D721Med (cell line): ENCODE results near the gene TDP1.

Experiments
- DNase-seq: peaks from one replicate; pipeline ENCODE4 v3.0.0; 2011; ENCODE audit warnings: low spot score; ENCODE audit not compliant: insufficient read length
- FAIRE-seq: peaks from 2 replicates; lab custom pipeline; 2011; peaks lifted over from hg19 to GRCh38; lab: Jason Lieb, UNC
- TF ChIP-seq, protein P1 (sequence below): IDR thresholded peaks from 2 replicates; pipeline ENCODE4 v1.5.1; 2012; ENCODE audit warnings: mild to moderate bottlenecking, control low read depth; ENCODE audit not compliant: insufficient read depth; ENCODE audit errors: missing control alignments

Gene TDP1

DNA sequence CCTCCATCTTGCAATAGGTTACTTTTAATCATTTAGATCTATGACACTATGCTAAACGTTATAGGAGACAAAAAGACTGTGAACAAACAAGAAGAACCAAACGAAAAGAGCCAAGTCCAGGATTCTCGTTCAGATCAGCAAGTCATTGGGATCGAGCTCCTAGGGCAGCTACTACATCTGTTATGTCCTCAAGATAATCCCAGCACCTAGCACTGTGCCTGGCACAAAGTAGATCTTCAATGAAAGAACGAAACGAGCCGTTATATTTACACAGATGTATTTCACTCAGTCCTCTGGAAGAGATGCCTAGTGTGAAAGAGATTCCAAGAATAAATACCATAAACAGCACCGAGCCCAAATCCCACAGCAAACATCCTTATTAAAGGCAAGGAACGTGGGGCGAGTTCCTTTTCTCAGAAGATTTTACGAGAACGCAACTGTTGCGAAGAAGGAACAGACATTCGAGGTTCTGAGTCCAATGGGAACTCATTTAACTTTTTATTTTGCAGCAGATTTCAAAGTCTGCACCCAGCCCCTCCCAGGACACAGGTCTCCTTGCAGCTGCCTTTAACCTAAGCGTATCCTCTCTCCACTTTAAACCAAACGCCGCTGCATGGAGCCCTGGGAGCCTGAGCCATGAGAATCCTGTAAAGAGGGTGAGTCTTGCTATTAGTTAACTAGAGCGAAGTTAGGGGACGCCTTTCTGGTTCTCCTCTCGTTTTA is 544 bp upstream of the TDP1 start:
- no peak for FAIRE-seq
- DNase-seq: no peak
- TF ChIP-seq, protein P1, sequence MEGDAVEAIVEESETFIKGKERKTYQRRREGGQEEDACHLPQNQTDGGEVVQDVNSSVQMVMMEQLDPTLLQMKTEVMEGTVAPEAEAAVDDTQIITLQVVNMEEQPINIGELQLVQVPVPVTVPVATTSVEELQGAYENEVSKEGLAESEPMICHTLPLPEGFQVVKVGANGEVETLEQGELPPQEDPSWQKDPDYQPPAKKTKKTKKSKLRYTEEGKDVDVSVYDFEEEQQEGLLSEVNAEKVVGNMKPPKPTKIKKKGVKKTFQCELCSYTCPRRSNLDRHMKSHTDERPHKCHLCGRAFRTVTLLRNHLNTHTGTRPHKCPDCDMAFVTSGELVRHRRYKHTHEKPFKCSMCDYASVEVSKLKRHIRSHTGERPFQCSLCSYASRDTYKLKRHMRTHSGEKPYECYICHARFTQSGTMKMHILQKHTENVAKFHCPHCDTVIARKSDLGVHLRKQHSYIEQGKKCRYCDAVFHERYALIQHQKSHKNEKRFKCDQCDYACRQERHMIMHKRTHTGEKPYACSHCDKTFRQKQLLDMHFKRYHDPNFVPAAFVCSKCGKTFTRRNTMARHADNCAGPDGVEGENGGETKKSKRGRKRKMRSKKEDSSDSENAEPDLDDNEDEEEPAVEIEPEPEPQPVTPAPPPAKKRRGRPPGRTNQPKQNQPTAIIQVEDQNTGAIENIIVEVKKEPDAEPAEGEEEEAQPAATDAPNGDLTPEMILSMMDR: no peak

DNA sequence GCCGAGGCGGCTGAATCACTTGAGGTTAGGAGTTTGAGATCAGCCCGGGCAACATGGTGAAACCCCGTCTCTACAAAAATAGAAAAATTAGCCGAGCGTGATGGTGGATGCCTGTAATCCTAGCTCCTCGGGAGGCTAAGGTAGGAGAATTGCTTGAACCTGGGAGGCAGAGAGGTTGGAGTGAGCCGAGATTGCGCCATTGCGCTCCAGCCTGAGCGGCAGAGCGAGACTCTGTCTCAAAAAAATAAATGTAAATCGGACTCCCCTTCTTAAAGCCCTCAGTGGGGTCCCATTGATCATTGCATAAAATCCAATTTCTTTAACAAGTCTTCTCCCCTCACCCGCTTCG is 908 bp downstream of the TDP1 start:
- no peak for DNase-seq
- no peak for FAIRE-seq
- TF ChIP-seq, protein P1: no peak

DNA sequence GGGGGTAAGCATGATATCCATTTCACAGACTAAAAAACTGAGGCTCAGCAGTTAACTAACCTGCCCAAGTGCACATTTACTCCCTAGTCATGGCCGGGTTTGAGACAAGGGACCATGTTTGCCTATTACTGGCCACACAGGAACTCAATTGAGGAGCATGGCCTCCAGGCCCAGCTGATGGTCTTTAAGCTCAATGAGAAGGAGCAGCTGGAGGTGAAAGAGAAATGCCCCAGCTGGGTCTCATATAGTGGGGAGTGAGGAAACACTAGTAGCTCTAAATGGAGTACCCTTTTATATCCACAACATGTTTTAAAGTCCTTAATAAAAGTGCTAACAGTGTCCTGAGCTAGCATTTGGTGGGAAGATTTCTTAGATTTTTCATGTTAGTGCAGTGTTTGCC is 1.6 kb downstream of the TDP1 start:
- DNase-seq: no peak
- TF ChIP-seq, protein P1: no peak
- FAIRE-seq: no peak

DNA sequence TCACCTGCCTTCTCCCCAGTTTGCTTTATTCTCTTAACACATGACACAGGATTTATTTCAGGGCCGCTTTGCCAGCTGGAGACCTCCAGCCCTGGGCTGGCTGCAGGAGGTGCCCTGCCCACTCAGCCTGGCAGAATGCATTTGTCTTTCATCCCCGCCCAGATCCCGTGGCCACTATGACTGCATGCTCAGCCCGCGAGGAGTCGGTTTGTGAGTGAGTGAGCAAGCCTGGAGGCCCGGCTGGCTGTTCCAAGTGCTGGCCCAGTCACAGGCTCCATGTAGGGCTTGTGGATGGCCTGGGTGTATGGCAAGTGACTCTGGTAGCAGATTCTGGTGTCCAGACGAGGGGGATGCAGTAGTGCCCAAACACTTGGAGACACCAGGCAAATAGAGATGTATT is 2.1 kb downstream of the TDP1 start:
- DNase-seq (no peak), FAIRE-seq (no peak)
- TF ChIP-seq, protein P1: no peak

DNA sequence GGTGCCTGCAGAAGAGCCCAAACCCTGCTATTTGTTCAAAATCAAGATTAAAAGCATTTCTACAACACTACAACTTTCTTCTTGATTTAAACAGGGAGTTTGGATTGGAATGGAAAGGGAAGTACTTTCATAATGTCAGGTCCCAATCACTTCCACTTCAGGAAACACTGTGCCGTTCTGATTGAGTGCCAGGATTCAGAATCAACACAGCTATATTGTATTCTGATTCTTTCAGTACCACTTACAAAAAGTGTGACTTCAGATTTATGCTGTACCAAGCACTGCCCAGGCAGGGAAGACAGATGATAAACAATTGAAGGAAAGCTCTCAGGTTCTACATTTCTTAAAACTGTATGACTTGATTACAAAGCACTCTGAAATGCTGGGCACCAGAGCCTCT is 3.2 kb downstream of the TDP1 start:
- TF ChIP-seq, protein P1: no peak
- FAIRE-seq: no peak

DNA sequence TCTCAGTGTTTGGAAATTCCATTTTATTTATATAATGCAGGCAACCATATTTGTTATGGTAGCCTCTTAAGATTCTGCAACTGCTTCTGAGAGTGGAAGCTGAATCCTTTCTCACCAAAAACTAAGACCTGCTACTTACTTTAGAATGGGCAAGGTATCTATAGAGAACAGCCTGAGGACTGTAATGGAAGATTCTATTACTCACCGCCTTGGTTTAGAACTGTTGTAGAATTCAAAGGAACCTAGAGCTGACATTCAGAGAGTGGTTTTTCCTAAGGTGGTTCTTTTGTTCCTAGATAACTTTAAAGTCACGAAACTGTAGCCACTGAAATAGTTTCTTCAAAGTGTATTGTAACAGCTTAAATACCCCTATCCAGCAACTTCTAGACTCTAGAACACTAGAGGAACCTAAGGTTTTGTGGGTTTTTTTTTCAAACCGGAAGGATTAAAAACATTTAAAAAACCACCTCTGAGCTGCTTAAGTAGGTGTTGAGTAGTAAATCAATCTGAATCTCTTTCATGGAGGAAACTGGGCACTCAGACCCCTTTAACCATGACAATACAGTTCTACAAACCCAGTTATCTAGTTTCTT is 4.2 kb downstream of the TDP1 start:
- TF ChIP-seq, protein P1: no peak
- no peak for DNase-seq
- FAIRE-seq: no peak

More for the DNA sequence above, 3.2 kb downstream of the TDP1 start:
- no peak for DNase-seq

DNA sequence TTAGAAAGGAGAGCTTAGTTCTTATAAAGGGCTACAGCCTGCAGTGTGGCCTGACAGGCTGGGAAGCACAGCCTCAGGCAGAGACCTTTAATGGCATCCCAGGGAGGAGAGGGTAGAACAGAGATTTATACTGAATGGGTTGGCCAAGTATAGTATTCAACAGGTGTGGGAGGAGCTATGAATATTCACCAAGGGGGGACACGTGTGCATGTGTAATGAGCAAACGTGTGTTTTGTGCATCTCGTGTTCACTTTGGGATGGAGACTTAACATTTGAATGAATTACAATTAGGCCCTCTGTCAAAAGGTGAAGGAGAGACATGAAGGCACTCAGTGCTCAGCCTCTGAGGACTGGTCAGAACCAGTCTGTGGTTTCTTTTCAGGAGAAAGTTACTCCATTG is 5.2 kb downstream of the TDP1 start:
- no peak for DNase-seq
- no peak for FAIRE-seq
- TF ChIP-seq, protein P1: no peak
